ENCODE data around the gene SLC25A29.
A peak's percentile ranks its signal among the peaks of the same experiment; 100 is the strongest.

SLC25A29 gene

DNA sequence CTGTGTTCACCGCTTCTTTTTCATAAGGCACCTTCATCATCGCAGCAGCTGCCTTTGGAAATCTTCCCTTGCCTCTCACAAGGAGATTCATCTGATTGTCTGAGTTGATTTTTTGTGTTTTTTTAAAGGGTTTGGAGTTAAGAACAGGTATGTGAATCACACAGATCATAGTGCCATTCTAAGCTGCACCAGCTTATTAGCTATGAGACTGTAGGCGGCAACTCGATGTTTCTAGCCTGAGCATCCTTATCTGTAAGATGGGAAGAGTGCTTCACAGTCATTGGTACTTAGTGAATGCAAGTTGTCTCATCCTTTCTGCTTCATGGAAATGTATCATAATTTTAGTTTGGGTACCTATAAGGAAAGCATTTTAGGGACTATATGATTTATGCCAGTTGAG, 32.0 kb downstream of the SLC25A29 start (continued):
- TF ChIP-seq, protein P1, sequence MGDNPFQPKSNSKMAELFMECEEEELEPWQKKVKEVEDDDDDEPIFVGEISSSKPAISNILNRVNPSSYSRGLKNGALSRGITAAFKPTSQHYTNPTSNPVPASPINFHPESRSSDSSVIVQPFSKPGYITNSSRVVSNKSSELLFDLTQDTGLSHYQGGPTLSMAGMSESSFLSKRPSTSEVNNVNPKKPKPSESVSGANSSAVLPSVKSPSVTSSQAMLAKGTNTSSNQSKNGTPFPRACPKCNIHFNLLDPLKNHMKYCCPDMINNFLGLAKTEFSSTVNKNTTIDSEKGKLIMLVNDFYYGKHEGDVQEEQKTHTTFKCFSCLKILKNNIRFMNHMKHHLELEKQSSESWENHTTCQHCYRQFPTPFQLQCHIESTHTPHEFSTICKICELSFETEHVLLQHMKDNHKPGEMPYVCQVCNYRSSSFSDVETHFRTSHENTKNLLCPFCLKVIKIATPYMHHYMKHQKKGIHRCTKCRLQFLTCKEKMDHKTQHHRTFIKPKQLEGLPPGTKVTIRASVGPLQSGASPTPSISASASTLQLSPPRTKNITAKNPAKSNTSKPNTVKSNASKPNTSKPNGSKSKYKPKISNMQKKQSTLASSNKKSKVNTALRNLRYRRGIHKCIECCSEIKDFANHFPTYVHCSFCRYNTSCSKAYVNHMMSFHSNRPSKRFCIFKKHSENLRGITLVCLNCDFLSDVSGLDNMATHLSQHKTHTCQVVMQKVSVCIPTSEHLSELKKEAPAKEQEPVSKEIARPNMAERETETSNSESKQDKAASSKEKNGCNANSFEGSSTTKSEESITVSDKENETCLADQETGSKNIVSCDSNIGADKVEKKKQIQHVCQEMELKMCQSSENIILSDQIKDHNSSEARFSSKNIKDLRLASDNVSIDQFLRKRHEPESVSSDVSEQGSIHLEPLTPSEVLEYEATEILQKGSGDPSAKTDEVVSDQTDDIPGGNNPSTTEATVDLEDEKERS (tag by site-specific recombination; IDR thresholded peaks at IDR 0.05), result no peak
- TF ChIP-seq ZNF311 (tag by site-specific recombination; IDR thresholded peaks at IDR 0.05; ENCODE audit: borderline replicate concordance), result no peak
- TF ChIP-seq, protein P2, sequence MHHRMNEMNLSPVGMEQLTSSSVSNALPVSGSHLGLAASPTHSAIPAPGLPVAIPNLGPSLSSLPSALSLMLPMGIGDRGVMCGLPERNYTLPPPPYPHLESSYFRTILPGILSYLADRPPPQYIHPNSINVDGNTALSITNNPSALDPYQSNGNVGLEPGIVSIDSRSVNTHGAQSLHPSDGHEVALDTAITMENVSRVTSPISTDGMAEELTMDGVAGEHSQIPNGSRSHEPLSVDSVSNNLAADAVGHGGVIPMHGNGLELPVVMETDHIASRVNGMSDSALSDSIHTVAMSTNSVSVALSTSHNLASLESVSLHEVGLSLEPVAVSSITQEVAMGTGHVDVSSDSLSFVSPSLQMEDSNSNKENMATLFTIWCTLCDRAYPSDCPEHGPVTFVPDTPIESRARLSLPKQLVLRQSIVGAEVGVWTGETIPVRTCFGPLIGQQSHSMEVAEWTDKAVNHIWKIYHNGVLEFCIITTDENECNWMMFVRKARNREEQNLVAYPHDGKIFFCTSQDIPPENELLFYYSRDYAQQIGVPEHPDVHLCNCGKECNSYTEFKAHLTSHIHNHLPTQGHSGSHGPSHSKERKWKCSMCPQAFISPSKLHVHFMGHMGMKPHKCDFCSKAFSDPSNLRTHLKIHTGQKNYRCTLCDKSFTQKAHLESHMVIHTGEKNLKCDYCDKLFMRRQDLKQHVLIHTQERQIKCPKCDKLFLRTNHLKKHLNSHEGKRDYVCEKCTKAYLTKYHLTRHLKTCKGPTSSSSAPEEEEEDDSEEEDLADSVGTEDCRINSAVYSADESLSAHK (tag by site-specific recombination; IDR thresholded peaks at IDR 0.05), result no peak
- TF ChIP-seq ZNF292 (tag by site-specific recombination; IDR thresholded peaks at IDR 0.05; ENCODE audit: borderline replicate concordance, low read depth), result no peak
- TF ChIP-seq OVOL3 (tag by site-specific recombination; IDR thresholded peaks at IDR 0.05), result no peak
- TF ChIP-seq SCRT1 (tag by site-specific recombination; IDR thresholded peaks at IDR 0.05; ENCODE audit: borderline replicate concordance), result no peak

DNA sequence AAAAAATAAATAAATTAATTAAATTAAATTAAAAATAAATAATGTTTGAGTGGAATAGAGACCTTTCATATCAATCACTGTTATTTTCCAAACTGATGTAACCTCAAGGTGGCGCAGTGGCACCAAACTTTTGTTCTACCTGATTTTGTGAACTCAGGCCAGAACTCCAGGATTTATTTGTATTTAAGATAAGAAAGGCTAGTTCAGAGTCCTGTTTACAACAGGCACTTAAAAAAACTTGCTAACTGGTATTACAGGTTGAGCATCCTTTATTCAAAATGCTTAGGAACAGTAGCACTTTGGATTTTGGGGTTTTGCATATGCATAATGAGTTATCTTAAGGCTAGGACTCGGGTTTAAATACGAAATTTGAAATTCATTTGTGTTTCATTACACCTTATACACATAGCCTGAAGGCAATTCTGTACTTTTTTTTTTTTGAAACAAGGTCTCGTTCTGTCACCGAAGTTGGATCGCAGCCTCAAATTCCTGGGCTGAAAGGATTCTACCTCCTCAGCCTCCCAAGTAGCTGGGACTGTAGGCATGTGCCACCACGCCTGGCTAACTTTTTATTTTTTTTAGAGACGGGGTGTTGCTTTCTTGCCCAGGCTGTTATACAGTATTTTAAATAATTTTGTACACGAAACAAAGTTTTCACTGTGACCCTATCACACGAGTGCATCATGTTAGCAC, 34.9 kb downstream of the SLC25A29 start:
- POLR2A ChIA-PET, result no interaction called here
- TF ChIP-seq ZNF654 (tag by site-specific recombination; IDR thresholded peaks at IDR 0.05; ENCODE audit: low read depth) (peak; percentile 23), HOXC10 (CRISPR knock-in tag; IDR thresholded peaks at IDR 0.05) (no peak), ZNF529 (tag by site-specific recombination; IDR thresholded peaks at IDR 0.05; ENCODE audit: insufficient replicate concordance) (no peak), ZNF239 (tag by site-specific recombination; IDR thresholded peaks at IDR 0.05) (no peak), ZNF561 (tag by site-specific recombination; IDR thresholded peaks at IDR 0.05; ENCODE audit: borderline replicate concordance) (no peak)
- TF ChIP-seq, protein P3, sequence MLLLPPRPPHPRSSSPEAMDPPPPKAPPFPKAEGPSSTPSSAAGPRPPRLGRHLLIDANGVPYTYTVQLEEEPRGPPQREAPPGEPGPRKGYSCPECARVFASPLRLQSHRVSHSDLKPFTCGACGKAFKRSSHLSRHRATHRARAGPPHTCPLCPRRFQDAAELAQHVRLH (tag by site-specific recombination; IDR thresholded peaks at IDR 0.05), result no peak
- TF ChIP-seq, protein P4, sequence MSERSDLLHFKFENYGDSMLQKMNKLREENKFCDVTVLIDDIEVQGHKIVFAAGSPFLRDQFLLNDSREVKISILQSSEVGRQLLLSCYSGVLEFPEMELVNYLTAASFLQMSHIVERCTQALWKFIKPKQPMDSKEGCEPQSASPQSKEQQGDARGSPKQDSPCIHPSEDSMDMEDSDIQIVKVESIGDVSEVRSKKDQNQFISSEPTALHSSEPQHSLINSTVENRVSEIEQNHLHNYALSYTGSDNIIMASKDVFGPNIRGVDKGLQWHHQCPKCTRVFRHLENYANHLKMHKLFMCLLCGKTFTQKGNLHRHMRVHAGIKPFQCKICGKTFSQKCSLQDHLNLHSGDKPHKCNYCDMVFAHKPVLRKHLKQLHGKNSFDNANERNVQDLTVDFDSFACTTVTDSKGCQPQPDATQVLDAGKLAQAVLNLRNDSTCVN (tag by site-specific recombination; optimal IDR thresholded peaks at IDR 0.05), result no peak
- TF ChIP-seq, protein P5, sequence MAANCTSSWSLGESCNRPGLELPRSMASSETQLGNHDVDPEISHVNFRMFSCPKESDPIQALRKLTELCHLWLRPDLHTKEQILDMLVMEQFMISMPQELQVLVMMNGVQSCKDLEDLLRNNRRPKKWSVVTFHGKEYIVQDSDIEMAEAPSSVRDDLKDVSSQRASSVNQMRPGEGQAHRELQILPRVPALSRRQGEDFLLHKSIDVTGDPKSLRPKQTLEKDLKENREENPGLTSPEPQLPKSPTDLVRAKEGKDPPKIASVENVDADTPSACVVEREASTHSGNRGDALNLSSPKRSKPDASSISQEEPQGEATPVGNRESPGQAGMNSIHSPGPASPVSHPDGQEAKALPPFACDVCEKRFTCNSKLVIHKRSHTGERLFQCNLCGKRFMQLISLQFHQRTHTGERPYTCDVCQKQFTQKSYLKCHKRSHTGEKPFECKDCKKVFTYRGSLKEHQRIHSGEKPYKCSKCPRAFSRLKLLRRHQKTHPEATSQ (tag by site-specific recombination; IDR thresholded peaks at IDR 0.05), result no peak
- TF ChIP-seq, protein P6, sequence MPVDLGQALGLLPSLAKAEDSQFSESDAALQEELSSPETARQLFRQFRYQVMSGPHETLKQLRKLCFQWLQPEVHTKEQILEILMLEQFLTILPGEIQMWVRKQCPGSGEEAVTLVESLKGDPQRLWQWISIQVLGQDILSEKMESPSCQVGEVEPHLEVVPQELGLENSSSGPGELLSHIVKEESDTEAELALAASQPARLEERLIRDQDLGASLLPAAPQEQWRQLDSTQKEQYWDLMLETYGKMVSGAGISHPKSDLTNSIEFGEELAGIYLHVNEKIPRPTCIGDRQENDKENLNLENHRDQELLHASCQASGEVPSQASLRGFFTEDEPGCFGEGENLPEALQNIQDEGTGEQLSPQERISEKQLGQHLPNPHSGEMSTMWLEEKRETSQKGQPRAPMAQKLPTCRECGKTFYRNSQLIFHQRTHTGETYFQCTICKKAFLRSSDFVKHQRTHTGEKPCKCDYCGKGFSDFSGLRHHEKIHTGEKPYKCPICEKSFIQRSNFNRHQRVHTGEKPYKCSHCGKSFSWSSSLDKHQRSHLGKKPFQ (tag by site-specific recombination; IDR thresholded peaks at IDR 0.05), result no peak
- H3K27ac ChIP-seq (ENCODE audit: extremely low read depth, low read depth, low read length), result peak overlapping the region; percentile 46; the same call in 1 of the 2 replicates
- no peaks in the 10 kb centered on the region for H3K9me3 ChIP-seq (ENCODE audit: control insufficient read depth, insufficient read depth, low read depth, low read length)
- H3K36me3 ChIP-seq (ENCODE audit: control insufficient read depth in 2 of 2, insufficient read depth in 1 of 2, low read length in 2 of 2), result peaks cover 10 to 51% of the 10 kb centered on the region in 2 experiments
- CTCF ChIA-PET, result interaction anchor here (0.6 to 1.7 kb wide), 12 partner anchors 10 to 1319 kb away, joined by 3 to 8 read pairs (median 3); no protein-coding TSS in a partner anchor
- no peak overlapping the region for H3K4me3 ChIP-seq (ENCODE audit: low read depth, low read length)
- peaks cover 11% of the 10 kb centered on the region for H3K4me1 ChIP-seq (ENCODE audit: control insufficient read depth, insufficient read depth, low read length)
